GM23248 (cell line): ENCODE data around the gene SH3RF2. TPM values are rescaled to one million over a fixed set of nuclear protein-coding genes. Genes with fewer than 3 reads are reported as not detected.

ENCODE experiments used
- DNase-seq: peaks from one replicate; pipeline ENCODE4 v3.0.0-alpha.2; 2015
- H2AFZ ChIP-seq: fragments of 200-600 bp; sonication (generic); 2 replicates; pipeline ENCODE4 v1.6.1; 2016; ENCODE audit warnings: antibody characterized with exemption
- H3F3A ChIP-seq: fragments of 200-600 bp; sonication (generic); 2 replicates; pipeline ENCODE4 v1.6.1; 2016; ENCODE audit warnings: mild to moderate bottlenecking, antibody characterized with exemption, mixed run types; ENCODE audit not compliant: insufficient read depth
- H3K27ac ChIP-seq: fragments of 200-600 bp; sonication (generic); 2 replicates; pipeline ENCODE4 v1.5.1; 2016; ENCODE audit warnings: mild to moderate bottlenecking
- H3K27me3 ChIP-seq: fragments of 200-600 bp; sonication (generic); replicated peaks from 2 replicates; pipeline ENCODE4 v1.6.1; 2016; ENCODE audit warnings: mild to moderate bottlenecking; ENCODE audit not compliant: insufficient read depth
- H3K36me3 ChIP-seq: fragments of 200-600 bp; sonication (generic); 2 replicates; pipeline ENCODE4 v1.6.1; 2016; ENCODE audit warnings: low read depth, mild to moderate bottlenecking
- H3K4me1 ChIP-seq: fragments of 200-600 bp; sonication (generic); 2 replicates; pipeline ENCODE4 v1.6.1; 2016; ENCODE audit warnings: mild to moderate bottlenecking; ENCODE audit not compliant: insufficient read depth
- H3K4me2 ChIP-seq: fragments of 200-600 bp; sonication (generic); one replicate; pipeline ENCODE4 v1.6.1; 2016; ENCODE audit warnings: mild to moderate bottlenecking; ENCODE audit not compliant: unreplicated experiment
- H3K4me3 ChIP-seq: fragments of 200-600 bp; sonication (generic); 2 replicates; pipeline ENCODE4 v1.5.1; 2016; ENCODE audit warnings: mild to moderate bottlenecking
- H3K79me2 ChIP-seq: fragments of 200-600 bp; sonication (generic); 2 replicates; pipeline ENCODE4 v1.6.1; 2016; ENCODE audit warnings: mild to moderate bottlenecking; ENCODE audit not compliant: insufficient read depth
- H3K9ac ChIP-seq: fragments of 200-600 bp; sonication (generic); 2 replicates; pipeline ENCODE4 v1.6.1; 2016; ENCODE audit warnings: mild to moderate bottlenecking
- H3K9me2 ChIP-seq: fragments of 200-600 bp; sonication (generic); 2 replicates; pipeline ENCODE4 v1.6.1; 2016; ENCODE audit warnings: mixed run types, mild to moderate bottlenecking, moderate library complexity; ENCODE audit not compliant: insufficient read depth
- H3K9me3 ChIP-seq: fragments of 200-600 bp; sonication (generic); one replicate; pipeline ENCODE4 v1.6.1; 2017; ENCODE audit warnings: low read depth
- H4K20me1 ChIP-seq: fragments of 200-600 bp; sonication (generic); 2 replicates; pipeline ENCODE4 v1.6.0; 2016; ENCODE audit not compliant: insufficient read depth
- EZH2 ChIP-seq: fragments of 200-600 bp; sonication (generic); IDR thresholded peaks from 2 replicates; pipeline ENCODE4 v1.6.1; 2018; ENCODE audit warnings: antibody characterized with exemption, mild to moderate bottlenecking; ENCODE audit not compliant: insufficient read depth, poor library complexity, severe bottlenecking
- EZH2phosphoT487 ChIP-seq: fragments of 200-600 bp; sonication (generic); IDR thresholded peaks from 2 replicates; pipeline ENCODE4 v1.6.1; 2018; ENCODE audit warnings: antibody characterized with exemption, moderate library complexity, mild to moderate bottlenecking, low read depth; ENCODE audit not compliant: insufficient read depth
- WGBS, 2 experiments: methylation state at CpG; one replicate each; pipeline ENCODE4 v1.1.6; 2015 to 2017; ENCODE audit warnings: low lambda C conversion rate in 2 of 2, low coverage in 1 of 2; ENCODE audit errors: missing lambda C conversion rate in 2 of 2; 5-methylcytosine and 5-hydroxymethylcytosine counted together
- in situ Hi-C: fragments of 300-500 bp; cut with MboI; formaldehyde crosslinking; loops from 2 replicates; pipeline ENCODE4 v1.15.0; 2020
- polyA plus RNA-seq: library from polyadenylated mRNA; unstranded; fragments of >200 nt; fragmentation: Nextera tagmentation; extraction: Ambion mirVana; gene quantifications from 2 replicates; pipeline ENCODE4 v1.2.1, GENCODE V29; 2016
- total RNA-seq: library from RNA; depleted of rRNA; stranded (reverse); fragments of >200 nt; shearing (Covaris generic); gene quantifications from 2 replicates; pipeline ENCODE4 v1.2.3, GENCODE V29; 2014

SH3RF2 gene
- total and polyA plus RNA-seq, 2 experiments from 2014 or later, result 0.21 TPM; not detected in 1

DNA sequence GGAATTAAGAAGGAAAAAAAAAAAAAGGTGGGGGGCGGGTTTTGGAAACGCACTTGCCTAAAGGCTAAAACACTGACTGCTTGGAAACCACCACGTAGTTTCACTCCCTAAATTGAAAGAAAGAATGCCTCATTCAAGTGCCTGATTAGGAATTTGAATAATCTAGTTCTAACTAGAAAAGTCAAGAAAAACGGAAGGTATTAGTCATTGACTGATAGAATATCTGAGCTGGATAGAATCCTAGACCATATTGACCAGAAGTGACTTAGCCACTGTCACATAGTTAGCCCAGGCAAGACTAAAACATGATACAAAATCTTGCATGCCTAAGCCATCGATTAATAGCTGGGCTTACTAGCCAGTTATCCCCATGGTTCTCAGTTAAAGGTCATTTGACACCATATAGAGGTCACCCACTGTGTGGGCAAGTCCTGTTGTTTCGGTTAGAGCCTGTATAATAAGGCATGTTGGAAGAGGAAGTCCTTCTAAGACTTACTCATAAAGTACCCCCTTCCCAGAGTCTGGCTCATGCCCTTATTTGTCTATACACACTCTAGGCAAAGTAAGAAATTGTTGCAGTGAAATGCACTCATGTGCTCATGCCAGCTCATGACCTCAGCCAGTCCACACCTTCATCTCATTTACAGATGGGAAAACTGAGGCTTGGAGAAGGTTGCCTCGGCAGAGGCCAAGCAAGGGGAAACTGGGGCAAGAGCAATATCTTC is 40.2 kb downstream of the SH3RF2 start:
- Histone ChIP-seq H3K27me3 (0 out of 2 replicates have a peak, but pooled peaks cover 5% of the 10 kb centered on the region), H3K79me2 (no peaks in the 10 kb centered on the region), H3F3A (no peaks in the 10 kb centered on the region; the same call in 1 of the 2 replicates), H3K4me1 (no peaks in the 10 kb centered on the region), H3K4me2 (no peak overlapping the region), H3K9me2 (no peaks in the 10 kb centered on the region), H2AFZ (no peak overlapping the region), H4K20me1 (no peaks in the 10 kb centered on the region), H3K27ac (no peak overlapping the region), H3K36me3 (no peaks in the 10 kb centered on the region), H3K9ac (no peak overlapping the region), H3K4me3 (no peak overlapping the region), H3K9me3 (no peaks in the 10 kb centered on the region)
- no peak for DNase-seq
- 57 to 65% methylated on average over 7 of the region's 7 CpGs for WGBS, 2 experiments
- no peak for TF ChIP-seq EZH2
- TF ChIP-seq EZH2phosphoT487, result no peak
- in situ Hi-C loops, result no loop called here

DNA sequence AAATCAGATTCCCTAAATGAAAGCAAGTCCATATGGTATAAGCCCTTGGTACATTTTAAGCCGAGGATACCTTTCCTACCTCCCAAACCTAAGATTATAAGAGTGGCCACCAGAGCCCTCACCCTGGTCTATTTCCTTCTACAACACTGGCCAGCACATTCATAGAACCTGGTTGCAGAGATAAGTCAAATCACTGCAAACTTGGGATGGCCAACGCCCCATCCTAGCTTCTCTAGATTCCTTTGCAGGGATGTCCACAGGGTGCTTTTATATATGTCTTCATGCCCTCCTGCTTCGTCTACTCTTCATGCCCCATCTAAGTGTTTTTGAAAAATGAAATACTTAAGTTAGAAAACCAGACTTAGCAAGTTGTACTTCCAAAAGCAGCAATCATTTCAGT is 41.8 kb downstream of the SH3RF2 start:
- in situ Hi-C loops, result no loop called here
- Histone ChIP-seq H3K9ac (no peak overlapping the region), H3K9me3 (no peaks in the 10 kb centered on the region), H3F3A (no peaks in the 10 kb centered on the region; the same call in 1 of the 2 replicates), H3K4me3 (no peak overlapping the region), H3K79me2 (no peaks in the 10 kb centered on the region), H3K4me1 (no peaks in the 10 kb centered on the region), H3K27me3 (0 out of 2 replicates have a peak, but pooled peaks cover 5% of the 10 kb centered on the region), H2AFZ (no peak overlapping the region), H3K4me2 (no peak overlapping the region), H3K36me3 (no peaks in the 10 kb centered on the region), H3K9me2 (no peaks in the 10 kb centered on the region), H4K20me1 (no peaks in the 10 kb centered on the region), H3K27ac (no peak overlapping the region)
- no peak for TF ChIP-seq EZH2phosphoT487
- no peak for DNase-seq
- 59 to 68% methylated on average over 3 of the region's 3 CpGs for WGBS, 2 experiments

DNA sequence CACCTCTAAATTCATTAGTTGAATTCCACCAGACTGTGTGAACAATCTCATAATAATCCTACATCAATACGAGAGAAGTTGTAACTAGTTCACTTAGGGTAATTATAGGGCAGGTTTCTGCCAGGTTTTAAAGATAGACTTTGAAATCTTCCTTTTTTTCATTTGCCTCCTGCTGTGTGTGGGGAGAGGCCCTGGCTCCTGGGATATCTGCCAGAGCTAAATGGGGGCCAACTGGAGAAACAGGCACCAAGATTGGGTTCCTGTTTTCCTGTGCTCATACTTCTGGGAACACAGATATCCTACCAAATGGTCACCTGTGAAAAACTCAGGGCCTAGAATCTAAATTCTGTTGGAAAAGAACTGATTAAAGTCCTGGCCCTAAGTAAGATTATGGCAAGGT is 42.3 kb downstream of the SH3RF2 start:
- H3K4me2 ChIP-seq, result no peak overlapping the region
- no peaks in the 10 kb centered on the region for H3K79me2 ChIP-seq
- in situ Hi-C loops, result no loop called here
- H3K4me1 ChIP-seq, result no peaks in the 10 kb centered on the region
- peaks cover 5% of the 10 kb centered on the region; the same call in 1 of the 2 replicates for H3K27me3 ChIP-seq
- H3F3A ChIP-seq, result no peaks in the 10 kb centered on the region; the same call in 1 of the 2 replicates
- no peak overlapping the region for H3K4me3 ChIP-seq
- H3K9me2 ChIP-seq, result no peaks in the 10 kb centered on the region
- no peak overlapping the region for H3K9ac ChIP-seq
- TF ChIP-seq EZH2 (no peak), EZH2phosphoT487 (no peak)
- WGBS, 2 experiments, result 38 to 57% methylated on average over 1 of the region's 1 CpG
- no peaks in the 10 kb centered on the region for H4K20me1 ChIP-seq
- H3K27ac ChIP-seq, result no peak overlapping the region
- no peak overlapping the region for H2AFZ ChIP-seq
- H3K9me3 ChIP-seq, result no peaks in the 10 kb centered on the region
- no peak for DNase-seq
- no peaks in the 10 kb centered on the region for H3K36me3 ChIP-seq

DNA sequence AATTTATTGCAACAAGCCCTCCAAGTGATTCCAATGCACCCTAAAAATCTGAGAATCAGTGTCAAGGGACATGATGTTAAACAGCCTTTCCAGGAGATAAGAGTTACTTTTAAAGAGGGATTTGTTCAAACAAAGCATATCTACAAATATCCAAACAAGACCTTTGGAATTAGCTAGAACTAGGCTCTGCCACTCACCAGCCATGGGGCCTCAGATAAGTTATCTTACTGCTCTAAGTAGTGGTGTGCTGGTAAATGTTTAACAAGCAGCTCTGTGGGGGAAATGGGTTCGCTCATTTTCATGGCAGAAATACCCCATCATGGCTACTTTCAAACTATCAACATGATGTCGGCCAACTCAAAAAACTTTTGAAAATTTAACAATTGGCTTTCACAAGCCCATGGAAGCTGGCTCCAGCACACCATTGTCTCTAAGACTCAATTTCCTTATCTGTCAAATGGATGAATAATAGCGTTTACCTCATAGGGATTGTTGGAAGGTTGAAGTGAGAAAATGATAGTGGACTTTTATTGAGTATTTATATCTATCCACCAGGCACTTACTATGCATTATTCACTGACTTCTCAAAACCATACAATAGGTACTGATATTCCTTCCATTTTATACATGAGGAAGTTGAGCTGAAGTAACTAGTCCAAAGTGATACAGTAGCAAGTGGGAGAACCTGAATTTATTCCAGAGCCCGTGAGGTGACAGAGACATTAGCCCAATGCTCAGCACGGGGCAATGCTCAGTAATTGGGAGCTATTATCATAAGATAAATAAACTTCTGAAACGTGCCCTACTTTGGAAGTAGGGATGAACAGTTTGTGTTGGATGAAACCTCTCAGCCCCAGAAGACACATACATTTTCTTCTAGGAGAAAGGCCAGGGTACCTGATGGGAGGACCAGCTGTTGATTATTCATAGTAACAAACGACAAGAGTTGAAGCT is 43.2 kb downstream of the SH3RF2 start:
- Histone ChIP-seq H4K20me1 (no peaks in the 10 kb centered on the region), H3F3A (no peaks in the 10 kb centered on the region; the same call in 1 of the 2 replicates), H3K9me3 (no peaks in the 10 kb centered on the region), H3K36me3 (no peaks in the 10 kb centered on the region), H3K9ac (no peak overlapping the region), H3K4me2 (no peak overlapping the region), H3K27me3 (peaks cover 5% of the 10 kb centered on the region; the same call in 1 of the 2 replicates), H3K27ac (no peak overlapping the region), H3K4me3 (no peak overlapping the region), H3K9me2 (no peaks in the 10 kb centered on the region), H3K79me2 (no peaks in the 10 kb centered on the region), H2AFZ (no peak overlapping the region), H3K4me1 (no peaks in the 10 kb centered on the region)
- no peak for DNase-seq
- WGBS, 2 experiments, result 56 to 60% methylated on average over 7 of the region's 7 CpGs
- in situ Hi-C loops, result no loop called here
- TF ChIP-seq EZH2phosphoT487 (no peak), EZH2 (no peak)
